Epithelial cell of esophagus (primary cell): ENCODE measurements around the gene PLA2G4D.

Source experiments
- DNase-seq: peaks from one replicate; pipeline ENCODE4 v3.0.0; 2010; ENCODE audit warnings: low read depth
- H3K4me3 ChIP-seq: 2 replicates; pipeline ENCODE4 v1.5.1; 2011; ENCODE audit warnings: mild to moderate bottlenecking, low read length, control low read depth
- CTCF ChIP-seq: IDR thresholded peaks from 2 replicates; pipeline ENCODE4 v1.5.1; 2011; ENCODE audit warnings: low read depth, mild to moderate bottlenecking, low read length, control low read depth, inconsistent platforms; ENCODE audit not compliant: insufficient read depth; ENCODE audit errors: missing control alignments

The PLA2G4D gene

GRCh38 chr15:42128476-42128875 lies 34.1 kb upstream of the PLA2G4D start:
- H3K4me3 ChIP-seq: no peak overlapping the region
- TF ChIP-seq CTCF: no peak
- no peak for DNase-seq

GRCh38 chr15:42123546-42123945 lies 29.2 kb upstream of the PLA2G4D start:
- no peak for DNase-seq
- TF ChIP-seq CTCF: no peak
- no peak overlapping the region for H3K4me3 ChIP-seq

- no peak overlapping the region for H3K4me3 ChIP-seq
- DNase-seq: peak; percentile 69
- no peak for TF ChIP-seq CTCF
Measured at GRCh38 chr15:42121682-42122081, 27.3 kb upstream of the PLA2G4D start.

- DNase-seq: peak; percentile 33
- no peak for TF ChIP-seq CTCF
- H3K4me3 ChIP-seq: no peak overlapping the region
Measured at GRCh38 chr15:42121021-42121420, 26.7 kb upstream of the PLA2G4D start.

- no peak overlapping the region for H3K4me3 ChIP-seq
- TF ChIP-seq CTCF: no peak
- no peak for DNase-seq
Measured at GRCh38 chr15:42120285-42120684, 25.9 kb upstream of the PLA2G4D start.

GRCh38 chr15:42119446-42119760 lies 25.0 kb upstream of the PLA2G4D start:
- no peak for TF ChIP-seq CTCF
- H3K4me3 ChIP-seq: peak overlapping the region; percentile 37
- no peak for DNase-seq

GRCh38 chr15:42118650-42119445 lies 24.5 kb upstream of the PLA2G4D start:
- DNase-seq: peak; percentile 54
- peak overlapping the region; percentile 37 for H3K4me3 ChIP-seq
- no peak for TF ChIP-seq CTCF
